Measurements from ENCODE around the gene DENND2A.
"Not testable (repeated sequence)": the region's sequence is repeated elsewhere in the genome, so short reads cannot be mapped to it uniquely, and the experiment has no call there.

Gene DENND2A

GRCh38 chr7:140640727-140641523 is at the start of gene DENND2A:
Gene DENND2A (minus strand): TSS chr7:140640813. CDS start chr7:140602397, 38,416 bp downstream.
- DNase-seq = no peak

GRCh38 chr7:140689199-140690152 is 48.9 kb upstream of the DENND2A start:
- no peak for DNase-seq

- no peak for DNase-seq
Measured at GRCh38 chr7:140688341-140688740, 47.7 kb upstream of the DENND2A start.

- no peak for DNase-seq
Measured at GRCh38 chr7:140686921-140687320, 46.3 kb upstream of the DENND2A start.

- DNase-seq = no peak
Measured at GRCh38 chr7:140685407-140686087, 44.9 kb upstream of the DENND2A start.

GRCh38 chr7:140684066-140684950 is 43.7 kb upstream of the DENND2A start:
- DNase-seq = no peak

GRCh38 chr7:140683657-140684056 is 43.0 kb upstream of the DENND2A start:
- no peak for DNase-seq

GRCh38 chr7:140681766-140682165 is 41.2 kb upstream of the DENND2A start:
- DNase-seq = no peak

- no peak for DNase-seq
Measured at GRCh38 chr7:140680886-140681285, 40.3 kb upstream of the DENND2A start.

- no peak for DNase-seq
Measured at GRCh38 chr7:140679186-140679585, 38.6 kb upstream of the DENND2A start.

- DNase-seq = no peak
Measured at GRCh38 chr7:140678816-140679130, 38.2 kb upstream of the DENND2A start.

- no peak for DNase-seq
Measured at GRCh38 chr7:140678081-140678815, 37.6 kb upstream of the DENND2A start.

GRCh38 chr7:140677496-140677895 is 36.9 kb upstream of the DENND2A start:
- DNase-seq = no peak

- DNase-seq = not testable (repeated sequence)
Measured at GRCh38 chr7:140676956-140677355, 36.3 kb upstream of the DENND2A start.

- no peak for DNase-seq
Measured at GRCh38 chr7:140676306-140676705, 35.7 kb upstream of the DENND2A start.

- no peak for DNase-seq
Measured at GRCh38 chr7:140675726-140676125, 35.1 kb upstream of the DENND2A start.

GRCh38 chr7:140674899-140675701 is 34.5 kb upstream of the DENND2A start:
- DNase-seq = no peak

GRCh38 chr7:140674356-140674800 is 33.8 kb upstream of the DENND2A start:
- no peak for DNase-seq

- no peak for DNase-seq
Measured at GRCh38 chr7:140673774-140674155, 33.2 kb upstream of the DENND2A start.

- peak; percentile 64 for DNase-seq
Measured at GRCh38 chr7:140673063-140673773, 32.6 kb upstream of the DENND2A start.
